Nephron (organoid): ENCODE results near the gene DNAJC27.
A peak's percentile ranks its signal among the peaks of the same experiment; 100 is the strongest.

Experiments used
- H3K27ac Mint-ChIP-seq, 3 experiments: 2 replicates each; pipeline ENCODE4 v1.8.0; 2020; ENCODE audit warnings: mixed read lengths in 3 of 3, mild to moderate bottlenecking in 2 of 3, moderate library complexity in 1 of 3
- H3K27me3 Mint-ChIP-seq: 2 replicates; pipeline ENCODE4 v1.8.0; 2021; ENCODE audit warnings: low read depth, mild to moderate bottlenecking, moderate library complexity, mixed read lengths
- H3K36me3 Mint-ChIP-seq: 2 replicates; pipeline ENCODE4 v1.8.0; 2020; ENCODE audit warnings: low read depth, mixed read lengths
- H3K4me1 Mint-ChIP-seq: 2 replicates; pipeline ENCODE4 v1.8.0; 2020; ENCODE audit warnings: mixed read lengths
- H3K4me3 Mint-ChIP-seq, 3 experiments: 2 replicates each; pipeline ENCODE4 v1.8.0; 2020; ENCODE audit warnings: mild to moderate bottlenecking in 3 of 3, mixed read lengths in 3 of 3, moderate library complexity in 2 of 3
- H3K9me3 Mint-ChIP-seq: 2 replicates; pipeline ENCODE4 v1.8.0; 2020; ENCODE audit warnings: mixed read lengths
- TF ChIP-seq, protein P1 (sequence below), 3 experiments: fragments of 200-600 bp; sonication (generic); IDR thresholded peaks; one replicate each; pipeline ENCODE4 v1.5.0; 2021; ENCODE audit warnings: antibody characterized with exemption in 3 of 3; ENCODE audit not compliant: unreplicated experiment in 3 of 3

The DNAJC27 gene

DNA sequence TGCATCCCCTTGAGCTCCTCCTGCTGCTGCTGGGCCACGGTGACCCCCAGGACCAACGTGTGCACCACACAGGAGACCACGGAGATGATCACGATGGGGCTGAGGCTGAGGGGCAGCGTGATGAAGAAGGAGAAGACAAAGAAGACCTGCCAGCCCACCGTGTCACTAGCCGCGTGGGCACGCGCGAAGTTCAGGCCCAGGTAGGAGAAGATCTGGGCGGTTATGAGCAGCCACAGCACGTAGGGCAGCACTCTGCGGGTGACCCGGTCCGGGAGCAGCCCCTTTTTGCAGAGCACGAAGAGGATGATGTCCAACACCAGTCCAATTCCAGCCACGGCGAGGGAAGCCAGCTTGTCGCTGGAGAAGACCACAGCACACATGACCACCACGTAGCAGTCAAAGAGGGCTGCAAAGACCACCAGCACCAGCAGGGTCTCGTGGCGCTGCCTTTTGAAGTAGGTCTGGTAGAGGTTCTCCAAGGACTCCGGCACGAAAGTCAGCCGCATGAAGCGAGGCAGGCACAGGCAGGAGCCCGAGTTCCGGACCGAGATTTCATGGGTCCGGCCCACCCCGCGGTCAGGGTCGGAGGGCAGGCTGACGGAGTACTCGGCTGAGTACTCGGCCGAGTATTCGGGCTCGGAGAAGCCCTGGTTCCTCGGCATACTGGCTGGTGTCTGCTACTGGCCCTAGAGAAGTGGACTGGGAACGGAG lies 53.3 kb downstream of the DNAJC27 start:
- H3K4me1 Mint-ChIP-seq: peaks cover 12% of the 10 kb centered on the region
- H3K36me3 Mint-ChIP-seq: peaks cover 9% of the 10 kb centered on the region
- no peaks in the 10 kb centered on the region for H3K9me3 Mint-ChIP-seq
- peak overlapping the region in 2 of 3 experiments; percentile 61 to 69 for H3K27ac Mint-ChIP-seq
- peak overlapping the region; percentile 80 to 91 (median 90) for H3K4me3 Mint-ChIP-seq
- TF ChIP-seq, protein P1, sequence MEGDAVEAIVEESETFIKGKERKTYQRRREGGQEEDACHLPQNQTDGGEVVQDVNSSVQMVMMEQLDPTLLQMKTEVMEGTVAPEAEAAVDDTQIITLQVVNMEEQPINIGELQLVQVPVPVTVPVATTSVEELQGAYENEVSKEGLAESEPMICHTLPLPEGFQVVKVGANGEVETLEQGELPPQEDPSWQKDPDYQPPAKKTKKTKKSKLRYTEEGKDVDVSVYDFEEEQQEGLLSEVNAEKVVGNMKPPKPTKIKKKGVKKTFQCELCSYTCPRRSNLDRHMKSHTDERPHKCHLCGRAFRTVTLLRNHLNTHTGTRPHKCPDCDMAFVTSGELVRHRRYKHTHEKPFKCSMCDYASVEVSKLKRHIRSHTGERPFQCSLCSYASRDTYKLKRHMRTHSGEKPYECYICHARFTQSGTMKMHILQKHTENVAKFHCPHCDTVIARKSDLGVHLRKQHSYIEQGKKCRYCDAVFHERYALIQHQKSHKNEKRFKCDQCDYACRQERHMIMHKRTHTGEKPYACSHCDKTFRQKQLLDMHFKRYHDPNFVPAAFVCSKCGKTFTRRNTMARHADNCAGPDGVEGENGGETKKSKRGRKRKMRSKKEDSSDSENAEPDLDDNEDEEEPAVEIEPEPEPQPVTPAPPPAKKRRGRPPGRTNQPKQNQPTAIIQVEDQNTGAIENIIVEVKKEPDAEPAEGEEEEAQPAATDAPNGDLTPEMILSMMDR (IDR thresholded peaks at IDR 0.05; ENCODE audit: unreplicated experiment in 3 of 3): no peak
- H3K27me3 Mint-ChIP-seq: peaks cover 22% of the 10 kb centered on the region

DNA sequence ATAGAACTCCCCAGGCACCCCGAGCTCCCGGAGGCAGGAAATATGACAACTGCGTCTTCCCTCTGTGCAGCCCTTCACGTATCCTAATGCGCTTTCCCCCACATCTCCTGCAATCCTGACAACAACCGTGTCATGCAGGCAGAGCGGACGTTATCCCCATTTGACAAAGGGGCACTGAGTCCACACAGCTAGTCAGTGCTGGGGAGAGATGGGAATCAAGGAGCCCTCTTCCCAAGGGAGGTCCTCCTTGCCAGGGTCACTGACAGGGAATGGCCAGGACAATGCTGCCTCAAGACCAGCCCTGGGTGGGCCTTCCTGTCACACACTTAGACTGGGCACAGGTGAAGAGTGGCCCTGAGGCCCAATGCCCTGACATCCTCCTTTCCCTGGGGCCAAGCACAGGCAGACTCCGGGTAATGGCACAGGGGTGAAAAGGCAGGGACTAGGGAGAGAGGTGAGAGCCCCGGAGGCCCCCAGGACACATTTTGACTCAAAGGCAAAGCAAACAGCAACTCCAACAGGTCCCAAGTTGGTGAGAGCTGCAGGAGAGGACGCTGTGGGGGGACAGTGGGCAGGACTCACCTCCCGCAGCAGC lies 53.9 kb downstream of the DNAJC27 start:
- Mint-ChIP-seq H3K27me3 (peaks cover 21% of the 10 kb centered on the region), H3K36me3 (peaks cover 13% of the 10 kb centered on the region), H3K27ac (no peak overlapping the region), H3K4me1 (peaks cover 12% of the 10 kb centered on the region), H3K9me3 (no peaks in the 10 kb centered on the region), H3K4me3 (peak overlapping the region; percentile 80 to 91 (median 90))
- TF ChIP-seq, protein P1 (IDR thresholded peaks at IDR 0.05; ENCODE audit: unreplicated experiment in 3 of 3): no peak

GRCh38 chr2:24917086-24917485 lies 54.7 kb downstream of the DNAJC27 start:
- peaks cover 18% of the 10 kb centered on the region for H3K36me3 Mint-ChIP-seq
- peaks cover 12% of the 10 kb centered on the region for H3K4me1 Mint-ChIP-seq
- TF ChIP-seq, protein P1 (IDR thresholded peaks at IDR 0.05; ENCODE audit: unreplicated experiment in 3 of 3): no peak
- no peaks in the 10 kb centered on the region for H3K9me3 Mint-ChIP-seq
- H3K27me3 Mint-ChIP-seq: peaks cover 21% of the 10 kb centered on the region
- H3K4me3 Mint-ChIP-seq: peak overlapping the region; percentile 34 to 67 (median 57)
- no peak overlapping the region for H3K27ac Mint-ChIP-seq

DNA sequence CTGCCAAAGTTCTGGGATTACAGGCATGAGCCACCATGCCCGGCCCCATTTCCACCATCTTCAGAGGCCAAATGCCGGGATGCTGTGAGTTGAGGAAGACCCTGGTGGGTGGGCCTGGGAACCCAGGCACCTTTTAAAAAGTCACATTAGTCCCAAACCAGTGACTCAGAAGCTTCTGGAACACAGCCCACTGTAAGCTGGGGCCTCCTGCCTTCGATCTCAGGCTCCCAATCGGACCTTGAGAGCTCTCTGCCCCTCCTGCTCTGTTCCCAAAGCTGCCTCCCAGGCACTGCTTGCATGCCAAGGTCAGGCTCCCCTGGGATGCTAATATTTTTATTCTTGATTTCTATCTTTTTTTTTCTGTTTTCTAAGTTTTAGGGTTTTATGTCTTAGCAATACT lies 56.0 kb downstream of the DNAJC27 start:
- no peak overlapping the region for H3K4me3 Mint-ChIP-seq
- peaks cover 12% of the 10 kb centered on the region for H3K4me1 Mint-ChIP-seq
- peaks cover 16% of the 10 kb centered on the region for H3K27me3 Mint-ChIP-seq
- TF ChIP-seq, protein P1 (IDR thresholded peaks at IDR 0.05; ENCODE audit: unreplicated experiment in 3 of 3): no peak
- peaks cover 3% of the 10 kb centered on the region for H3K9me3 Mint-ChIP-seq
- H3K27ac Mint-ChIP-seq: no peak overlapping the region
- H3K36me3 Mint-ChIP-seq: peaks cover 25% of the 10 kb centered on the region

DNA sequence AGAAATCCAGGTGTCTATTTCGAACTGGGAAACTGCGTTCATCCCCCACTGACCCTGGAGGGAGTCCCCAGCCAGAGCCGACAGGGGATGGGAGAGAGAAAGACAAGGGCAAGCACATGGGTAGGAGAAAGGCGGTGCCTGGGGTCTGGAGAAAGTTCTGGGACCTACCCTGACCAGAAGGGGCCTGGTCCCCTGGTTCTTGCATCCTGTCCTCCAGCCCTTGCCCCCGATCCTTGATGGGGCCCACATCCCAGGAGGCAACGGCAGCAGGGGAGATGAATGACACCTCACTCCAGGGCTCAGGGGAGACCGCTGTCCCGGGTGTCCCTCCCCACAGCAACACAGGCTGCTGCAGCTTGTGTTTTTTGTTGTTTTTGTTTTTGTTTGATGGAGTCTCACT lies 56.6 kb downstream of the DNAJC27 start:
- TF ChIP-seq, protein P1 (IDR thresholded peaks at IDR 0.05; ENCODE audit: unreplicated experiment in 3 of 3): no peak
- Mint-ChIP-seq H3K36me3 (peaks cover 29% of the 10 kb centered on the region), H3K4me3 (peak overlapping the region in 2 of 3 experiments; percentile 46 to 56), H3K27ac (no peak overlapping the region), H3K27me3 (peaks cover 14% of the 10 kb centered on the region), H3K9me3 (peaks cover 3% of the 10 kb centered on the region), H3K4me1 (peaks cover 12% of the 10 kb centered on the region)
